Measurements from ENCODE around the gene DSCAML1. TPM values are rescaled to one million over a fixed set of nuclear protein-coding genes. Genes with fewer than 3 reads are reported as not detected.

The DSCAML1 gene, protein sequence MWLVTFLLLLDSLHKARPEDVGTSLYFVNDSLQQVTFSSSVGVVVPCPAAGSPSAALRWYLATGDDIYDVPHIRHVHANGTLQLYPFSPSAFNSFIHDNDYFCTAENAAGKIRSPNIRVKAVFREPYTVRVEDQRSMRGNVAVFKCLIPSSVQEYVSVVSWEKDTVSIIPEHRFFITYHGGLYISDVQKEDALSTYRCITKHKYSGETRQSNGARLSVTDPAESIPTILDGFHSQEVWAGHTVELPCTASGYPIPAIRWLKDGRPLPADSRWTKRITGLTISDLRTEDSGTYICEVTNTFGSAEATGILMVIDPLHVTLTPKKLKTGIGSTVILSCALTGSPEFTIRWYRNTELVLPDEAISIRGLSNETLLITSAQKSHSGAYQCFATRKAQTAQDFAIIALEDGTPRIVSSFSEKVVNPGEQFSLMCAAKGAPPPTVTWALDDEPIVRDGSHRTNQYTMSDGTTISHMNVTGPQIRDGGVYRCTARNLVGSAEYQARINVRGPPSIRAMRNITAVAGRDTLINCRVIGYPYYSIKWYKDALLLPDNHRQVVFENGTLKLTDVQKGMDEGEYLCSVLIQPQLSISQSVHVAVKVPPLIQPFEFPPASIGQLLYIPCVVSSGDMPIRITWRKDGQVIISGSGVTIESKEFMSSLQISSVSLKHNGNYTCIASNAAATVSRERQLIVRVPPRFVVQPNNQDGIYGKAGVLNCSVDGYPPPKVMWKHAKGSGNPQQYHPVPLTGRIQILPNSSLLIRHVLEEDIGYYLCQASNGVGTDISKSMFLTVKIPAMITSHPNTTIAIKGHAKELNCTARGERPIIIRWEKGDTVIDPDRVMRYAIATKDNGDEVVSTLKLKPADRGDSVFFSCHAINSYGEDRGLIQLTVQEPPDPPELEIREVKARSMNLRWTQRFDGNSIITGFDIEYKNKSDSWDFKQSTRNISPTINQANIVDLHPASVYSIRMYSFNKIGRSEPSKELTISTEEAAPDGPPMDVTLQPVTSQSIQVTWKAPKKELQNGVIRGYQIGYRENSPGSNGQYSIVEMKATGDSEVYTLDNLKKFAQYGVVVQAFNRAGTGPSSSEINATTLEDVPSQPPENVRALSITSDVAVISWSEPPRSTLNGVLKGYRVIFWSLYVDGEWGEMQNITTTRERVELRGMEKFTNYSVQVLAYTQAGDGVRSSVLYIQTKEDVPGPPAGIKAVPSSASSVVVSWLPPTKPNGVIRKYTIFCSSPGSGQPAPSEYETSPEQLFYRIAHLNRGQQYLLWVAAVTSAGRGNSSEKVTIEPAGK (N-terminal part only)
- 0.12 to 0.39 TPM (median 0.20 TPM) in 5 replicates for total RNA-seq (2022; extraction: Qiagen RNA extraction)

GRCh38 chr11:117796872-117797529 is at the start of gene DSCAML1:
DSCAML1 (minus strand) TSS chr11:117797216; CDS start chr11:117797079, 137 bp downstream.

DNA sequence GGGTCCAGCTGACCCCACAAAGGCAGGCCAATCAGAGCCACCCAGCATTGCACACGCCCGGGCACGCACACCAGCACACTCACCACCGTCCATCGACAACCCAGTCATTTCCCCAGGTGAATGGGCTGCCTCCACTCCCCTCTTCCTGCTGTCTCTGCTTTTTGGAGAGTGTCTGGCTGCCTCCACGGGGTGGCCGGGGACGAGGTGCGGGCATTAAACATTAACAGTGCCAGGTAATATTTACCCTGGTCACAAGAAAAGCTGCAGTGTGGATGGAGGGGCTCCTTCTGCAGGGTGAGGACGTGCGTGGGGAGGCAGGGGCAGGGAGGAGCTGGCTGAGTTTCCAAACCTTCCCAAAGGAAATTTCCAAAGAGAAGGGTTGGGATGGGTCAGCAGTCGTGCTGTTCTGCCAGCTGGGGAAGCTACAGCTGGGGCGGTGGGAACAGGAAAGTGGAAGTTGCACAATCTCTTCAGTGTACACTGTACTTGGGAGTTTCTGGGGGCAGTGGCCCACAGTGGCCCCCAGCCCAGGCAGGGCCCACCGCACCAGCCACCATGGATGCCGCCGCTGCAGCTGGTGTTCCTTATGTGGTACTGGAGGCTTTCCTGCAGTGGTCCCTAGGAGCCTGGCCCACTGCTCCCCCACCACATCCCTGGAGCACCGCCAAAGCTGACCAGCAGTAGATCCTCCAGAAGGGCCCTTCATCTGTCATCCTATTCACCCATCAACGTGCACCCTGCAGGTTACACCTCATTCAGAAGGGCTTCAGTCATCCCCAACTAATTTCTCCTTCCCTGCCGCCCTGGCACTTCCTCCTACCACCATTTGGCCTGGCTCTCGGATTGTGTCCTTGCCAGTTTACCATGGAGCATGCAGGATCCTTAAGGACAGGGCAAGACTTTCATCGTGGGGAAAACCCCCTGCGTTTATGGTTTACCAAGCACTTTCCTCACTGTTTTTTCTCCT is 27.8 kb upstream of the DSCAML1 start, which contains the start of gene FXYD2:
FXYD2 (minus strand) TSS at position 174 of the 967 bp plus-strand sequence; CDS start at position 108, 66 bp downstream.

Other genes starting within 250 kb of the DSCAML1 start
- 14.8 to 23.6 TPM (median 18.3 TPM) in 5 replicates for gene FXYD2, start 27.5 kb upstream of the DSCAML1 start, total RNA-seq (2022; extraction: Qiagen RNA extraction)
- 0.20 to 0.52 TPM (median 0.29 TPM) in 5 replicates for gene FXYD6, start 79.4 kb upstream of the DSCAML1 start, total RNA-seq (2022; extraction: Qiagen RNA extraction)
- gene TMPRSS13, start 132.2 kb upstream of the DSCAML1 start, total RNA-seq (2022; extraction: Qiagen RNA extraction): not detected in 5 replicates
- gene IL10RA, start 189.2 kb upstream of the DSCAML1 start, total RNA-seq (2022; extraction: Qiagen RNA extraction): 0.02 to 0.21 TPM (median 0.07 TPM) in 4 of 5 replicates, not detected in the other